Measurements from ENCODE around the gene SLC25A5.
A peak's percentile ranks its signal among the peaks of the same experiment; 100 is the strongest.
"Not testable (repeated sequence)": the region's sequence is repeated elsewhere in the genome, so short reads cannot be mapped to it uniquely, and the experiment has no call there.

The SLC25A5 gene

GRCh38 chrX:119478504-119478903 lies 10.3 kb downstream of the SLC25A5 start:
- no peak for DNase-seq

DNA sequence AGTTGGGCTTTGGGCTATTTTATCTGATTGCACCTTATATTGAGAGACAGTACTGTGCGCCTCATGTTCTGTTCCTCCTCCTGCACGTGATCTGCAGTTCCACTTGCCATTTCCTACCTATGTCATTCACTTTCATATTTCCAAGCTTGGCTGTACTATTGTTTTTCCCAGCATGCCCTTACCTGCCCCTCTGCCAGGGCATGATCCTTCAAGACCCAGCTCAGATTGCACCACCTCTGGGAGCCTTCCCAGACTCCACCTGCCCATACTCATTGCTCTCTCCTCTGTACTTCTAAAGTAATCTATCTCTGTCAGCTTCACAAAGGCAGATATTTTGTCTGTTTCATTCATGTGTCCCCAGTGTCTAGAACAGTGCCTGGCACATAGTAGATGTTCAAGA lies 11.6 kb downstream of the SLC25A5 start:
- DNase-seq: no peak

GRCh38 chrX:119481323-119481801 lies 13.1 kb downstream of the SLC25A5 start:
- no peak for DNase-seq

DNA sequence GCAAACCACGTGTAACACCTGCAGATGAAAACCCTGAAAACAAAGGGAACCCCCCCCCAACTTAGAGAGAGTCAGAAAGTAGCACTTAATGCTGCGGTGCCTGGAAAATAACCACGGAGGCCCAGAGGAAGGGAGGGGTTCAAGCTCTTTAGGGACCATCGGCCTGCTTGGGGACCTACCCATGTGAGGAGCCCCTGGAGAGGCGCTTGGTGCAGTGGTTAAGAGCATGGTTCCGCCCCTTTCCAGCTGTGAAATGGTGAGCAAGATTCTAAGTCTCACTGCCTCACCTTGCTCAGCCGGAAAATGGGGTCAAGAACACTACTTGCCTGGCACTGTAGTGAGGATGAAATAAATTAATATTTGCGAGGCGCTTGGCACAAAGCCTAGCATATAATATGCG lies 13.8 kb downstream of the SLC25A5 start:
- DNase-seq: no peak

DNA sequence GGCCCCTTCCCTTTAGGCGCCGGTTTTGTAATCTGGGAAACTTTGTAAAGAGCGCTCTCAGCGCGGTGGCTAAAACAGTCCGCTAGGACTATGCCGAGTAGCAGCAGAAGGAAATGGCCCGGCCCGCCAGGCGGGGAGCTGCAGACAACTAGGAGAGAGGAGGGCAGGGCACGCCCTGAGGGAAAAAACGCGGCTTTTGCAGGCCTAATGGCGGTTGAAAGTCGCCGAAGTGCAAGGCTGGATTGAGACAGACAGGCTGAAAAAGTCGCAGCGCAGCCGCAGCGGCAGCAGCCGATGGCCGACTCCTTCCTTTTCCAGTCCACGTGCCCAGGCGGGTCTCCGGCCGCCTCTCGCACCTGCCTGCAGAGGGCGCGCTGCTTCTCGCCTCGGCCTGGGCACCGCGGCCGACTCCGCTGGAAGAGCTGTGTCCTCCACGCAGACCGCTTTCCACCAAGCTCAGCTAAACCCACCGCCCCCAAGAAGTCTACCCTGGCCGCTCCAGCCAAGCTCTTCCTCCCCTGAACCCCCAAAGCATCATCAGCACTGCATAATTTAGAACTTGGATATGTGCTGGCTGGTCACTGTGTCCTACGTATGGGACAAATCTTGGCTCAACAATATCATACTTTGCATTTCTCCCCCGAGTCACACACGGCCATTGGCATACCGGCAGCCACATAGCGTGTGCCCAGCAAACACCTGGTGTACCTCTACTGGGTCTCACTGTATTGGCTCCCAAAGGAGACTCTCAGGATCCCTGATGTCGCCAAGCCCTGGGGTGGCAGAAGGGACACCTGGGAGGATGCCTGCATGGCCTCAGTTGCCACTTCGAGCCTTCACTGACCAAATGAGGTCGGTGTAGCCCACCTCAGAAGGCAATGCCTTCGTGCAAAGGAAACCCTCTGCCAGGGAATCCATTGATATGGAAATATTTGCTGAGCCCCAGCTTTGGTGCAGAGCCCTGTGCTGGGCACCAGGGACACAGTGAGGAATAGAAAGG lies 14.5 kb downstream of the SLC25A5 start:
- DNase-seq: peak; percentile 59

DNA sequence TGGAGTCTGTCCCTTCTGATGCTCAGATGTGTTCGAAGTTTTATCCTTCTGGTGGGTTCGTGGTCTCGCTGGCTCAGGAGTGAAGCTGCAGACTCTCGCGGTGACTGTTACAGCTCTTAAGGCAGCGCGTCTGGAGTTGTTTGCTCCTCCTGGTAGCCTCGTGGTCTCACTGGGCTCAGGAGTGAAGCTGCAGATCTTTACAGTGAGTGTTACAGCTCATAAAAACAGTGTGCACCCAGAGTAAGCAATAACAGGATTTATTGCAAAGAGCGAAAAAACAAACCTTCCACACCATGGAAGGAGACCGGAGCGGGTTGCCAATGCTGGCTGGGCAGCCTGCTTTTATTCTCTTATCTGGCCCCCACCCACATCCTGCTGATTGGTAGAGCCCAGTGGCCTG lies 18.5 kb downstream of the SLC25A5 start:
- no peak for DNase-seq

- DNase-seq: not testable (repeated sequence)
These were observed 19.5 kb downstream of the SLC25A5 start for GRCh38 chrX:119487766-119488165.

DNA sequence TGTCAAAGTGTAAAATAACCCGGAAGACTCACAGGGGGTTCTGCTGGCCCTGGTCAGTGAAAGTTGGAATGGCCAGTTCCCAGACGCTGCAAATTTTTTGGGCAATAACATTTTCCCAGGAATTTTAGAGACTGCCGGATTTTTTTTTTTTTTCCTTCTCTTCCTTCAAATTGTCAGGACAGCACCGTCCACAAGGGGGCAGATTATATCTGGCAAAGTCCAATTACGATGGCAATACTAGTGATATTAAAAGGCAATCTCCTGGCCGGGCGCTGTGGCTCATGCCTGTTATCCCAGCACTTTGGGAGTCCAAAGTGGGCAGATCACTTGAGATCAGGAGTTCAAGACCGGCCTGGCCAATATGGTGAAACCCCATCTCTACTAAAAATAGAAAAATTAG lies 20.5 kb downstream of the SLC25A5 start:
- DNase-seq: peak; percentile 16

DNA sequence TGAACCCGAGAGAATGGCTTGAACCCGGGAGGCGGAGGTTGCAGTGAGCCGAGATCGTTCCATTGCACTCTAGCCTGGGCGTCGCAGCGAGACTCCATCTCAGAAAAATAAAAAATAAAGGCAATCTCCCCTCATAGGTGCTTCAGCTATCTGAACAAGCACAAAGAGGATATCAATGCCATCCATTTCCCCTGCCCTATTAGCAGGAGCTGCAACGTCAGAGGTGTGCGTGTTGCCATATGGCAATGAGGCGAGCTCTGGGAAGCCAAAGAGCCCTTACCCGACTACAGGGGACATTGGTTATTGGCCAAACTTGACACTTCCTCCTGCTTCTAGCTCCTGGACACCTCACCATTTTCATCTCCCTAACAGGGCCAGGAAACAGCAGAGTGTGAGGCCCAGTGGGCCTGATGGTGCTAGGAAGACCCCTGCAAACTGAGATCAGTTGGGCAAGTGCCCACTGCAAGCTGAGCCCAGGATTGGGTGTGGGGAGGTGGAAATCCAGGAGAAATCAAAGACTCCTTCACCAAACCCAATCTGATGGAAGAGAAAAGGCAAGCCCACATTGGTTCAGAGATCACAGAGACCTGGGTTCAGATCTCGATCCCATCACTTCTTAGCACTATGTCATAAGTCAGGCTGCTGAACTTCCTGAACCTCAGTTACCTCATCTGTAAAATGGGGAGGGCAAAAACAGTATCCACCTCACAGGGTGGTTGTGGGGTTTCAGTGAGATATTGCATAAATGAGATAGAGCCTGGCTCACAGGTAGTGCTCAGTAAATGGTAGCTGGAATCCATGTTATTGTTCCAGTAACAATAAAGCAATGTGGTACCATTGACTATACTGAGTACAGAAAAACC lies 21.2 kb downstream of the SLC25A5 start:
- no peak for DNase-seq

- DNase-seq: no peak
These were observed 24.2 kb downstream of the SLC25A5 start for GRCh38 chrX:119492463-119492862.

DNA sequence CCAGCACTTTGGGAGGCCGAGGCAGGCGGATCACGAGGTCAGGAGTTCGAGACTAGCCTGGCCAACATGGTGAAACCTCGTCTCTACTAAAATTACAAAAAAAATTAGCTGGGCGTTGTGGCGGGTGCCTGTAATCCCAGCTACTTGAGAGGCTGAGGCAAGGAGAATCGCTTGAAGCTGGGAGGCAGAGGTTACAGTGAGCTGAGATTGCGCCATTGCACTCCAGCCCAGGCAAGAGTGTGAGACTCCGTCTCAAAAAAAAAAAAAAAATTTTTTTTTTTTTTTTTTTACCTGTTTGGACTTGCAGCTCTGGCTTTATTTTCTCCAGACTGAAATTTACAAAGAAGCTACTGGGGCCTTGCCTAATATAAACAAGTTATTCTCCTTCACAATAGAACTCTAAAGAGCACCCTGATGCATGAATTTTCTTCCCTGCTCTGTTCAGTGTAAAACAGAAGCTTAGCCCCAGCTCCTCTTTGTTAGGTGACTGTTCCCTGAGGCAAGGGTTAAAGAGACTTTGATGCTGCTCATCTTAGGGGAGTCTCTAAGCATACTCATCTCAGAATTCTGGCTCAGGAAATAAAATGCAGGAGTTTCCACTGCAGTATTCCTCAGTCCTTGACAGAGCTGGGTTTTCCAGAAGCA lies 25.7 kb downstream of the SLC25A5 start:
- DNase-seq: not testable (repeated sequence)

GRCh38 chrX:119495734-119496726 lies 27.8 kb downstream of the SLC25A5 start:
- no peak for DNase-seq

GRCh38 chrX:119497185-119497584 lies 28.9 kb downstream of the SLC25A5 start:
- no peak for DNase-seq

- no peak for DNase-seq
These were observed 32.0 kb downstream of the SLC25A5 start for GRCh38 chrX:119500061-119500800.

- no peak for DNase-seq
These were observed 33.4 kb downstream of the SLC25A5 start for GRCh38 chrX:119501511-119502148.

DNA sequence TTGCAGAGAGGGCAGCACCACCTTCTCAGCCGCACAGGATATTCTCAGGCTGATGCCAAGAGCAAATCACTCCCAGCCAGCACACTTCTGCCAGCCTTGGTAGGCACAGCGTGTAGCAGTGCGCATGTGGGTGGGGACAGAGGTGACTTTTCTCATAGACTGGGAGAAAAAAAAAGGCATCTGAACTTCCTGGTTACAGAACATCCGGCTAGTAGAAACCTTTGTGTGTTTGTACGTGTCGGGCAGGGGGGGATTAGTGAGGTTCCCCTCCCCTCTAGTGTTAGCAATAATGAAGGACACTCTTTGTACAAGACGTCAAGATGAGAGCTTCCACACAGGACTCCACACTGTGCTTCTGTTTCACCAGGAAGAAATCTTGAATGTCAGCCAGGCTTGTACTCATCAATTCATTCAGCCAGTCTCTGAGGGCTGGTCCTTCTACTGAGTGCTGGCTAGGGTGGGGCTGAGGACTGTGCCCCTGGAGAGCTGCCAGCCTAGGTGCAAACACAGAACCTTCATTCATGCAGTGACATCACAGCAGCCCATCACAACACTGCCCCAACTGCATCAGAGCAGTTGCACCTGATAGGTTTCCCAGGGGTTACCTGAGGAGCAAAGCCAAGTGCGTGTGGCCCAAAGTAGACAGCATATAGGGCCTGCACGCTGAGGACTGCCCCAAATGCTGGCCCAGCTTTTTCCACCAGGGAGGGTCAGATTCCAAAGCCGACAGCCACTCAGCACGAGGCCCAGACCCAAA lies 34.7 kb downstream of the SLC25A5 start:
- DNase-seq: peak; percentile 73

GRCh38 chrX:119503484-119503861 lies 35.2 kb downstream of the SLC25A5 start:
- DNase-seq: peak; percentile 1

- DNase-seq: not testable (repeated sequence)
These were observed 36.9 kb downstream of the SLC25A5 start for GRCh38 chrX:119505145-119505544.

GRCh38 chrX:119505945-119506344 lies 37.7 kb downstream of the SLC25A5 start:
- no peak for DNase-seq

- DNase-seq: no peak
These were observed 39.0 kb downstream of the SLC25A5 start for GRCh38 chrX:119507206-119507605.
